Urothelium cell line (cell line): Measurements from ENCODE around the gene OR1J1.

Source experiments
- DNase-seq: peaks from one replicate; pipeline ENCODE4 v3.0.0; 2011; ENCODE audit warnings: low spot score, mixed read lengths
- FAIRE-seq: peaks from 2 replicates; lab custom pipeline; 2011; peaks lifted over from hg19 to GRCh38; lab: Jason Lieb, UNC

OR1J1 gene

DNA sequence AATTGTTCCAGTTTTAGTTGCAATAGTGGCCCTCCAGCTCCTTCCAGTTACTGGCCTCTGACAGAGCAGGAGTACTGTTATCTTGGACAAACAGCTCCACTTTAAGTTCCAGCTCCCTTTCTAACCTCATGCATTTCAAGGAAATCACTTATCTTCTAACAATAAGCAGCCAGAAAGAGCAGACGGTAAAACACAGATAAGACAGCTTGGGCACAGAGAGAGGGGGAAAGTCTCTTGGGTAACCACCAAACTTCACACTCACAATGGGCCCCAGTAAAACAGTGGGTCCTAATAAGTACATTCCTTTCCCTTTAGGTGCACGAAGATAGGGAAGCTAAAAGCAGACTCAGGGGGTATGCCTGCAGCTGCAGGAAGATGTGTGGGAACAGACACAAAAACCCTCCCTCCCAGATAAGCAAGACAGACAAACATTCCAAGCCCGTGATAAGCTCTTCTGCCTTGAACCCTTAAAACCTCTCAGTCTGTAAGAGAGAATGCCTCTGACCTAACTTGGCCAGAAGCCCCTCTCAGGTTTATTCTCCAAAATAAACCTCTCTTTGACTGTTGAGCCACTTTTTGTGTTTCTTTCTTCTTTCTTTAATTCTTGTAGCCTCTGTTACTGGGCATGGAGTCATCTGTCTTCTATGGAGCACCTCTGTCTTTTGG is 30.8 kb downstream of the OR1J1 start:
- FAIRE-seq, result no peak
- no peak for DNase-seq

GRCh38 chr9:122445155-122445749 is 32.5 kb downstream of the OR1J1 start:
- no peak for FAIRE-seq

DNA sequence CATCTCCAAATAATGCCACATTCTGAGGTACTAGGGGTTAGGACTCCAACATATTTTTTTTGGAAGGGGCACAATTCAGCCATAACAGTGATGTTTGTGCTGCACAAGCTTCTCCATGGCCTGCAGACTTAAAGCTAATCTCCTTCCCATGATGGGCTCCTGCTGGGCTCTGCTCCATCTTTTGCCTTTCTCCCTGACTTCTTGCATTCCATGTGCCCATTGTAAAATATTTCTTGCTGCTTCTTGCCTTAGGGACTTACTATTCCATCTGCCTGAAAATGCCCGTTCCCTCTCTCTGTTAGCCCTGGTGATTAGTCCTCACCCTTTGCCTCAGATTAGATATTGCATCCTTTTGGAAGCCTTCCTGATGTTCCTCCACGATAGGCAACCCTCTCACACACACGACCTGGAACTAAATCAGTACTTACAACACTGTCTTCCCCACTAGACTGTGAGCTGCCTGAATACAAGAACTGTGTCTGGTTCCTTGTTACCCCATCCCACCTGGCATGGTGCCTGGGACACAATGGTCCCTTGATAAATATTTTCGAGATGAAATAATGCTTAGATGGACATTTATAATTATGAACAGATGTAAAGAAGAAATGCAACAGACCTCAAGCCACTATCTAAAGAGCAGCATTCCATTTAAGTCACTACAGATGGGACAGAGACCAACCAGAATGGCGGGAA is 33.5 kb downstream of the OR1J1 start:
- DNase-seq (no peak), FAIRE-seq (no peak)

More at GRCh38 chr9:122445155-122445749, 32.5 kb downstream of the OR1J1 start:
- no peak for DNase-seq

DNA sequence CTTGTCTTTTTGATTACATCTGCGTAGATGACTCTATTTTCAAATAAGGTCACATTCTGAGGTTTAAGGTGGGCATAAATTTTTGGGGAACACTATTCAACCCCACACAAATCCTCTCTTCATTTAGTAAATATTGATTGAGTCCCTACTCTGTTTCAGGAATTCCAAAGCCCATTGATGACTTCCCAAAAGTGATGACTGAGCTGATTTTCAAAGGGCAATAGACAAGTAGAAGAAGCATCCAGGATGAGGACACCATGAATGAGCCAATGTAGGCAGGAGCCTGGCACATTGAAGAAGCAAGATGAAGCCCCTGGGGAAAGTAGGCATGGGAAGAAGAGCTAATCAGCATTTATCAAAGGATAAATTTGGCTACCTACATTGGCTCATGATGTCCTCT is 35.2 kb downstream of the OR1J1 start:
- FAIRE-seq (no peak), DNase-seq (no peak)
